NCI-H526 treated with DMSO at 0.1 percent for 48 hours (cell line): ENCODE results near the gene TNFRSF8.
A peak's percentile ranks its signal among the peaks of the same experiment; 100 is the strongest.

Experiments
- DNase-seq: peaks from one replicate; lab custom pipeline; 2025; lab: John Stamatoyannopoulos, UW

Gene TNFRSF8

GRCh38 chr1:12121212-12122003 is 58.3 kb downstream of the TNFRSF8 start:
- DNase-seq: no peak

GRCh38 chr1:12123172-12123571 is 60.1 kb downstream of the TNFRSF8 start:
- DNase-seq: no peak

GRCh38 chr1:12124693-12125421 is 61.8 kb downstream of the TNFRSF8 start:
- peak; percentile 8 for DNase-seq

GRCh38 chr1:12125422-12126355 is 62.6 kb downstream of the TNFRSF8 start:
- no peak for DNase-seq

- DNase-seq: no peak
These were observed 63.7 kb downstream of the TNFRSF8 start for GRCh38 chr1:12126781-12127180.

GRCh38 chr1:12127206-12127810 is 64.2 kb downstream of the TNFRSF8 start:
- DNase-seq: no peak

- no peak for DNase-seq
These were observed 65.0 kb downstream of the TNFRSF8 start for GRCh38 chr1:12128120-12128519.

- no peak for DNase-seq
These were observed 66.5 kb downstream of the TNFRSF8 start for GRCh38 chr1:12129624-12130023.

GRCh38 chr1:12130466-12131130 is 67.5 kb downstream of the TNFRSF8 start:
- no peak for DNase-seq

GRCh38 chr1:12132078-12132477 is 69.0 kb downstream of the TNFRSF8 start:
- DNase-seq: no peak

GRCh38 chr1:12134716-12135115 is 71.6 kb downstream of the TNFRSF8 start:
- DNase-seq: no peak

- DNase-seq: no peak
These were observed 72.5 kb downstream of the TNFRSF8 start for GRCh38 chr1:12135612-12136011.

GRCh38 chr1:12136916-12137610 is 74.0 kb downstream of the TNFRSF8 start:
- DNase-seq: no peak

- DNase-seq: no peak
These were observed 75.4 kb downstream of the TNFRSF8 start for GRCh38 chr1:12138196-12139168.

- no peak for DNase-seq
These were observed 76.9 kb downstream of the TNFRSF8 start for GRCh38 chr1:12140016-12140415.

GRCh38 chr1:12140515-12141162 is 77.5 kb downstream of the TNFRSF8 start:
- no peak for DNase-seq

GRCh38 chr1:12141163-12141850 is 78.2 kb downstream of the TNFRSF8 start:
- DNase-seq: no peak

GRCh38 chr1:12142141-12142823 is 79.2 kb downstream of the TNFRSF8 start:
- DNase-seq: no peak
